ENCODE results near the gene ACACB. TPM values are rescaled to one million over a fixed set of nuclear protein-coding genes. Genes with fewer than 3 reads are reported as not detected.
A peak's percentile ranks its signal among the peaks of the same experiment; 100 is the strongest.

ACACB gene
- total RNA-seq, 4 donors from 2014 or later = 19.6 to 38.2 (median 25.8) TPM

- intact Hi-C loops (cut with DNase I; ENCODE audit: low total_unique reads) = no loop called here
Measured at GRCh38 chr12:109191621-109192250, 75.3 kb downstream of the ACACB start.

GRCh38 chr12:109192358-109192757 is 76.0 kb downstream of the ACACB start:
- 56 to 62% methylated on average over 3 of the region's 3 CpGs for WGBS, 2 donors
- peak in 1 of 2 donors; percentile 29 for DNase-seq (ENCODE audit: low spot score in 2 of 2)
- intact Hi-C loops (cut with DNase I; ENCODE audit: low total_unique reads) = no loop called here
- no peak for TF ChIP-seq POLR2A (IDR thresholded peaks at IDR 0.05)
- TF ChIP-seq, protein P1, sequence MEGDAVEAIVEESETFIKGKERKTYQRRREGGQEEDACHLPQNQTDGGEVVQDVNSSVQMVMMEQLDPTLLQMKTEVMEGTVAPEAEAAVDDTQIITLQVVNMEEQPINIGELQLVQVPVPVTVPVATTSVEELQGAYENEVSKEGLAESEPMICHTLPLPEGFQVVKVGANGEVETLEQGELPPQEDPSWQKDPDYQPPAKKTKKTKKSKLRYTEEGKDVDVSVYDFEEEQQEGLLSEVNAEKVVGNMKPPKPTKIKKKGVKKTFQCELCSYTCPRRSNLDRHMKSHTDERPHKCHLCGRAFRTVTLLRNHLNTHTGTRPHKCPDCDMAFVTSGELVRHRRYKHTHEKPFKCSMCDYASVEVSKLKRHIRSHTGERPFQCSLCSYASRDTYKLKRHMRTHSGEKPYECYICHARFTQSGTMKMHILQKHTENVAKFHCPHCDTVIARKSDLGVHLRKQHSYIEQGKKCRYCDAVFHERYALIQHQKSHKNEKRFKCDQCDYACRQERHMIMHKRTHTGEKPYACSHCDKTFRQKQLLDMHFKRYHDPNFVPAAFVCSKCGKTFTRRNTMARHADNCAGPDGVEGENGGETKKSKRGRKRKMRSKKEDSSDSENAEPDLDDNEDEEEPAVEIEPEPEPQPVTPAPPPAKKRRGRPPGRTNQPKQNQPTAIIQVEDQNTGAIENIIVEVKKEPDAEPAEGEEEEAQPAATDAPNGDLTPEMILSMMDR (IDR thresholded peaks at IDR 0.05) = no peak
- H3K4me3 ChIP-seq (ENCODE audit: low read depth, poor library complexity, severe bottlenecking) = no peak overlapping the region

More at GRCh38 chr12:109191621-109192250, 75.3 kb downstream of the ACACB start:
- peak in 1 of 2 donors; percentile 76 for DNase-seq (ENCODE audit: low spot score in 2 of 2)
- 93% methylated on average over 20 of the region's 20 CpGs for WGBS, 2 donors
- TF ChIP-seq, protein P1 (IDR thresholded peaks at IDR 0.05) = no peak
- no peak for TF ChIP-seq POLR2A (IDR thresholded peaks at IDR 0.05)
- no peak overlapping the region for H3K4me3 ChIP-seq (ENCODE audit: low read depth, poor library complexity, severe bottlenecking)

- TF ChIP-seq, protein P1 (IDR thresholded peaks at IDR 0.05) = no peak
- TF ChIP-seq POLR2A (IDR thresholded peaks at IDR 0.05) = no peak
- intact Hi-C loops (cut with DNase I; ENCODE audit: low total_unique reads) = no loop called here
- DNase-seq (ENCODE audit: low spot score in 2 of 2) = peak in 1 of 2 donors; percentile 57
- H3K4me3 ChIP-seq (ENCODE audit: low read depth, poor library complexity, severe bottlenecking) = no peak overlapping the region
- WGBS, 2 donors = 95 to 96% methylated on average over 8 of the region's 8 CpGs
Measured at GRCh38 chr12:109193896-109194295, 77.5 kb downstream of the ACACB start.

- H3K4me3 ChIP-seq (ENCODE audit: low read depth, poor library complexity, severe bottlenecking) = no peak overlapping the region
- DNase-seq (ENCODE audit: low spot score in 2 of 2) = no peak
- WGBS, 2 donors = 93 to 97% methylated on average over 4 of the region's 4 CpGs
- TF ChIP-seq POLR2A (IDR thresholded peaks at IDR 0.05) = no peak
- TF ChIP-seq, protein P1 (IDR thresholded peaks at IDR 0.05) = no peak
- intact Hi-C loops (cut with DNase I; ENCODE audit: low total_unique reads) = no loop called here
Measured at GRCh38 chr12:109196332-109196731, 79.9 kb downstream of the ACACB start.

DNA sequence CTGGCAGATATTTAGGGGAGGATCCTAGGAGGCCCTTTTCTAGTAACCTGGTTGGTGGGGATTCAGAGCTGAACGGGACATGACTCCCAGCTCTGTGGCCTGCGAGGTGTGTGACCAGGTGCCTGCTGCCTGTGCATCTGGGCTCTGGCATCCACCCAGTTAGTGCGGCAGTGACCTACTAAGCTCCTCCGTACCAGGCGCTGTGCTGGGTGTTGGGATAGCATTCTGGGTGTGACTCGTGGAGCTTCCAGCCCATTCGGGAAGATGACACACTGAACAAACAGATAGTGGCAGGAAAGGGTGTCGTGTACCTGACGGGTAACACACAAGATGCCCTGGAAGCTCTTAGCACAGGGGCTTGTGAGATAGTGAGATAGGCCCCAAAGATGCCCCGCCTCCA is 80.9 kb downstream of the ACACB start:
- no peak overlapping the region for H3K4me3 ChIP-seq (ENCODE audit: low read depth, poor library complexity, severe bottlenecking)
- TF ChIP-seq POLR2A (IDR thresholded peaks at IDR 0.05) = no peak
- TF ChIP-seq, protein P1 (IDR thresholded peaks at IDR 0.05) = no peak
- intact Hi-C loops (cut with DNase I; ENCODE audit: low total_unique reads) = no loop called here
- peak in 1 of 2 donors; percentile 76 for DNase-seq (ENCODE audit: low spot score in 2 of 2)
- 87 to 98% methylated on average over 10 of the region's 10 CpGs for WGBS, 2 donors

GRCh38 chr12:109199324-109199723 is 82.9 kb downstream of the ACACB start:
- TF ChIP-seq, protein P1 (IDR thresholded peaks at IDR 0.05) = no peak
- TF ChIP-seq POLR2A (IDR thresholded peaks at IDR 0.05) = no peak
- intact Hi-C loops (cut with DNase I; ENCODE audit: low total_unique reads) = no loop called here
- WGBS, 2 donors = 91 to 94% methylated on average over 11 of the region's 11 CpGs
- peak in 1 of 2 donors; percentile 60 for DNase-seq (ENCODE audit: low spot score in 2 of 2)
- no peak overlapping the region for H3K4me3 ChIP-seq (ENCODE audit: low read depth, poor library complexity, severe bottlenecking)
